Measurements from ENCODE around the gene DNTT. TPM values are rescaled to one million over a fixed set of nuclear protein-coding genes. Genes with fewer than 3 reads are reported as not detected.
A peak's percentile ranks its signal among the peaks of the same experiment; 100 is the strongest.

DNTT gene
- total and polyA plus RNA-seq, 7 donors: not detected

- Histone ChIP-seq H3K36me3 (no peaks in the 10 kb centered on the region), H3K4me1 (peaks cover 0 to 20% (median 9%) of the 10 kb centered on the region in 4 donors), H3K9me3 (no peaks in the 10 kb centered on the region), H3K4me3 (no peak overlapping the region), H3K27ac (peak overlapping the region in 1 of 4 donors; percentile 16), H3K27me3 (no peaks in the 10 kb centered on the region)
- WGBS, 2 donors: 56 to 81% methylated on average over 2 of the region's 2 CpGs
- intact Hi-C loops (cut with DNase I): no loop called here
- no peak for DNase-seq
- TF ChIP-seq EP300 (IDR thresholded peaks at IDR 0.05): no peak
- no peak for TF ChIP-seq POLR2A (IDR thresholded peaks at IDR 0.05)
- no peak for TF ChIP-seq POLR2AphosphoS5 (IDR thresholded peaks at IDR 0.05)
- TF ChIP-seq CTCF (IDR thresholded peaks at IDR 0.05): no peak
Observed at GRCh38 chr10:96275685-96276418, 28.4 kb upstream of the DNTT start.

- H3K27ac ChIP-seq: no peak overlapping the region
- intact Hi-C loops (cut with DNase I): no loop called here
Observed at GRCh38 chr10:96276426-96276825, 27.8 kb upstream of the DNTT start.

GRCh38 chr10:96276831-96277230, 27.4 kb upstream of the DNTT start:
- no peaks in the 10 kb centered on the region for H3K9me3 ChIP-seq
- no peaks in the 10 kb centered on the region for H3K27me3 ChIP-seq
- H3K36me3 ChIP-seq: no peaks in the 10 kb centered on the region
- intact Hi-C loops (cut with DNase I): no loop called here
- no peak overlapping the region for H3K4me3 ChIP-seq
- no peak for DNase-seq
- peaks cover 0 to 11% (median under 1%) of the 10 kb centered on the region in 4 donors for H3K4me1 ChIP-seq
- 42 to 77% methylated on average over 1 of the region's 1 CpG for WGBS, 2 donors
- TF ChIP-seq EP300 (IDR thresholded peaks at IDR 0.05) (no peak), POLR2AphosphoS5 (IDR thresholded peaks at IDR 0.05) (no peak), POLR2A (IDR thresholded peaks at IDR 0.05) (no peak), CTCF (IDR thresholded peaks at IDR 0.05) (no peak)
- H3K27ac ChIP-seq: no peak overlapping the region

More at GRCh38 chr10:96276426-96276825, 27.8 kb upstream of the DNTT start:
- TF ChIP-seq CTCF (IDR thresholded peaks at IDR 0.05): no peak
- no peak for TF ChIP-seq POLR2A (IDR thresholded peaks at IDR 0.05)
- TF ChIP-seq EP300 (IDR thresholded peaks at IDR 0.05): no peak
- no peak for TF ChIP-seq POLR2AphosphoS5 (IDR thresholded peaks at IDR 0.05)
- H3K4me3 ChIP-seq: no peak overlapping the region
- DNase-seq: no peak
- no peaks in the 10 kb centered on the region for H3K36me3 ChIP-seq
- H3K9me3 ChIP-seq: no peaks in the 10 kb centered on the region
- 87 to 95% methylated on average over 6 of the region's 6 CpGs for WGBS, 2 donors
- no peaks in the 10 kb centered on the region for H3K27me3 ChIP-seq
- peaks cover 0 to 15% (median 3%) of the 10 kb centered on the region in 4 donors for H3K4me1 ChIP-seq

GRCh38 chr10:96279191-96279641, 25.0 kb upstream of the DNTT start:
- TF ChIP-seq EP300 (IDR thresholded peaks at IDR 0.05) (no peak), POLR2A (IDR thresholded peaks at IDR 0.05) (no peak), POLR2AphosphoS5 (IDR thresholded peaks at IDR 0.05) (no peak), CTCF (IDR thresholded peaks at IDR 0.05) (no peak)
- 87 to 91% methylated on average over 3 of the region's 3 CpGs for WGBS, 2 donors
- no peaks in the 10 kb centered on the region for H3K36me3 ChIP-seq
- intact Hi-C loops (cut with DNase I): no loop called here
- no peak for DNase-seq
- H3K9me3 ChIP-seq: no peaks in the 10 kb centered on the region
- H3K27ac ChIP-seq: no peak overlapping the region
- no peak overlapping the region for H3K4me3 ChIP-seq
- no peaks in the 10 kb centered on the region for H3K27me3 ChIP-seq
- peaks cover 0 to 10% (median 0%) of the 10 kb centered on the region in 4 donors for H3K4me1 ChIP-seq

Measured in sigmoid colon (tissue), 7 donors.